ENCODE measurements around the gene CDCA3.
"Not testable (repeated sequence)": the region's sequence is repeated elsewhere in the genome, so short reads cannot be mapped to it uniquely, and the experiment has no call there.

GRCh38 chr12:6886206-6886999 lies 35.3 kb upstream of the CDCA3 start:
- not testable (repeated sequence) for TF ChIP-seq CTCF, POLR2A (IDR thresholded peaks at IDR 0.05)
